GM23338 (cell line): ENCODE results near the gene SCN2B. TPM values are rescaled to one million over a fixed set of nuclear protein-coding genes. Genes with fewer than 3 reads are reported as not detected.

Experiments used
- ATAC-seq: fragments of 200-7000 bp; cut with Tn5 transposase; 3 replicates; pipeline ENCODE4 v1.9.1; 2020
- DNase-seq: peaks from one replicate; pipeline ENCODE4 v3.0.0-alpha.2; 2015; ENCODE audit warnings: low spot score
- H2AFZ ChIP-seq: fragments of 200-600 bp; sonication (generic); 2 replicates; pipeline ENCODE4 v1.8.0; 2016; ENCODE audit warnings: antibody characterized with exemption, mild to moderate bottlenecking, moderate library complexity
- H3F3A ChIP-seq: fragments of 200-600 bp; sonication (generic); replicated peaks from 2 replicates; pipeline ENCODE4 v1.8.0; 2017; ENCODE audit warnings: antibody characterized with exemption, mixed run types, low read depth
- H3K27ac ChIP-seq: fragments of 200-600 bp; sonication (generic); 2 replicates; pipeline ENCODE4 v1.6.1; 2016; ENCODE audit warnings: low read depth
- H3K27me3 ChIP-seq: fragments of 200-600 bp; sonication (generic); 2 replicates; pipeline ENCODE4 v1.8.0; 2016; ENCODE audit warnings: mild to moderate bottlenecking, mixed run types, moderate library complexity; ENCODE audit not compliant: insufficient read depth
- H3K36me3 ChIP-seq: fragments of 200-600 bp; sonication (generic); 2 replicates; pipeline ENCODE4 v1.8.0; 2016; ENCODE audit warnings: mild to moderate bottlenecking; ENCODE audit not compliant: insufficient read depth
- H3K4me1 ChIP-seq: fragments of 200-600 bp; sonication (generic); 2 replicates; pipeline ENCODE4 v1.8.0; 2016; ENCODE audit warnings: mild to moderate bottlenecking, moderate library complexity; ENCODE audit not compliant: insufficient read depth
- H3K4me2 ChIP-seq: fragments of 200-600 bp; sonication (generic); 2 replicates; pipeline ENCODE4 v1.7.1; 2017; ENCODE audit warnings: mixed run types
- H3K4me3 ChIP-seq: fragments of 200-600 bp; sonication (generic); 2 replicates; pipeline ENCODE4 v1.6.1; 2016; ENCODE audit warnings: mixed run types
- H3K79me2 ChIP-seq: fragments of 200-600 bp; sonication (generic); replicated peaks from 2 replicates; pipeline ENCODE4 v1.8.0; 2017; ENCODE audit warnings: mild to moderate bottlenecking; ENCODE audit not compliant: insufficient read depth
- H3K9me2 ChIP-seq: fragments of 200-600 bp; sonication (generic); 2 replicates; pipeline ENCODE4 v1.8.0; 2017; ENCODE audit not compliant: insufficient read depth
- H4K20me1 ChIP-seq: fragments of 200-600 bp; sonication (generic); replicated peaks from 2 replicates; pipeline ENCODE4 v1.8.0; 2017; ENCODE audit warnings: mild to moderate bottlenecking; ENCODE audit not compliant: insufficient read depth
- H3K27ac Mint-ChIP-seq: 2 replicates; pipeline ENCODE4 v1.8.0; 2020; ENCODE audit warnings: inconsistent platforms, mild to moderate bottlenecking, moderate library complexity, mixed read lengths
- H3K27me3 Mint-ChIP-seq: 3 replicates; pipeline ENCODE4 v1.8.0; 2022; ENCODE audit warnings: low read depth, mild to moderate bottlenecking, moderate library complexity, mixed read lengths, inconsistent platforms; ENCODE audit not compliant: insufficient read depth, poor library complexity
- H3K36me3 Mint-ChIP-seq: 3 replicates; pipeline ENCODE4 v1.8.0; 2021; ENCODE audit warnings: low read depth, mild to moderate bottlenecking, inconsistent platforms, moderate library complexity, mixed read lengths
- H3K4me1 Mint-ChIP-seq: 3 replicates; pipeline ENCODE4 v1.8.0; 2020; ENCODE audit warnings: mild to moderate bottlenecking, inconsistent platforms, mixed read lengths
- H3K4me3 Mint-ChIP-seq: 3 replicates; pipeline ENCODE4 v1.8.0; 2021; ENCODE audit warnings: moderate library complexity, mild to moderate bottlenecking, inconsistent platforms, mixed read lengths
- H3K9me3 Mint-ChIP-seq: 3 replicates; pipeline ENCODE4 v1.8.0; 2020; ENCODE audit warnings: moderate library complexity, mild to moderate bottlenecking, inconsistent platforms, mixed read lengths
- CREB1 ChIP-seq: fragments of 250-450 bp; sonication (Bioruptor Pico); IDR thresholded peaks from 2 replicates; pipeline ENCODE4 v1.5.0; 2020; ENCODE audit warnings: low read depth, mild to moderate bottlenecking, moderate library complexity
- EZH2phosphoT487 ChIP-seq: fragments of 200-600 bp; sonication (generic); IDR thresholded peaks from one replicate; pipeline ENCODE4 v1.8.1; 2018; ENCODE audit warnings: antibody characterized with exemption; ENCODE audit not compliant: unreplicated experiment
- JUNB ChIP-seq: IDR thresholded peaks from one replicate; pipeline ENCODE4 v1.6.1; 2016; ENCODE audit warnings: antibody characterized with exemption; ENCODE audit not compliant: unreplicated experiment
- NANOG ChIP-seq: IDR thresholded peaks from 2 replicates; pipeline ENCODE4 v1.6.1; 2016; ENCODE audit warnings: antibody characterized with exemption, borderline replicate concordance
- STAT1 ChIP-seq: IDR thresholded peaks from one replicate; pipeline ENCODE4 v1.6.1; 2016; ENCODE audit warnings: antibody characterized with exemption; ENCODE audit not compliant: unreplicated experiment
- ZNF114 ChIP-seq: fragments of 250-450 bp; sonication (Bioruptor Pico); IDR thresholded peaks from 2 replicates; pipeline ENCODE4 v1.5.0; 2020; ENCODE audit warnings: mild to moderate bottlenecking, moderate library complexity
- ZNF331 ChIP-seq: fragments of 250-450 bp; sonication (Bioruptor Pico); IDR thresholded peaks from 2 replicates; pipeline ENCODE4 v1.5.0; 2020; ENCODE audit warnings: low read depth, mild to moderate bottlenecking, moderate library complexity
- ZNF462 ChIP-seq: fragments of 250-450 bp; sonication (Bioruptor Pico); IDR thresholded peaks from 2 replicates; pipeline ENCODE4 v1.5.0; 2020; ENCODE audit warnings: mild to moderate bottlenecking, moderate library complexity
- polyA plus RNA-seq: library from polyadenylated mRNA; unstranded; fragments of >200 nt; fragmentation: Nextera tagmentation; extraction: Ambion mirVana; gene quantifications from 2 replicates; pipeline ENCODE4 v1.2.1, GENCODE V29; 2016
- total RNA-seq: library from RNA; depleted of rRNA; stranded (reverse); fragments of >200 nt; shearing (Covaris generic); gene quantifications from 2 replicates; pipeline ENCODE4 v1.2.3, GENCODE V29; 2014
- TF ChIP-seq, protein P1 (sequence below), 2 experiments: fragments of 200-600 bp in 1 of 2; sonication (generic) in 1 of 2; conservative IDR thresholded peaks; 2 replicates each; pipeline versions ENCODE4 v1.5.1 to v1.6.1; 2016 to 2017; ENCODE audit warnings: antibody characterized with exemption in 2 of 2, low read depth in 2 of 2, mild to moderate bottlenecking in 2 of 2, moderate library complexity in 1 of 2

The SCN2B gene
- total and polyA plus RNA-seq, 2 experiments from 2014 or later, result 0.03 TPM; not detected in 1

DNA sequence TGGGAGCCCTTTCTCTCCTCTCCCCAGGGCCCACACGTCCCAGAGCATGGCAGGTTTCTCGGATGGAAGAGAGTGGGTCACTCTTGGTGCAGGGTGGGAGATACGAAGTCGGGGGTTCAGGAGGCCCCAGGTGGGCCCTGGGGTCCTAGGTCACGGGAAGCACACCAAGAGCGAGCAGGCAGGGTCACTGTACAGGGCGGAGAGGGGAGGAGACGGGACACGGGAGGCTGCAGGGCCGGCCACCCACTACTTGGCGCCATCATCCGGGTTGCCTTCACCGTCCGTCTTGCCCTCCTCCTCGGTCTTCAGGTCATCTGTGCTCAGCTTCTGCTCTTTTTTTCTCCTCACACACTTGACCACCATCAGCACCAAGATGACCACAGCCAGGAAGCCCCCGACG lies 9.8 kb downstream of the SCN2B start (continued):
- no peak for TF ChIP-seq ZNF462 (CRISPR knock-in tag)

GRCh38 chr11:118164885-118165284 lies 11.6 kb downstream of the SCN2B start:
- peaks cover 32% of the 10 kb centered on the region for H3K27me3 ChIP-seq
- no peak overlapping the region for H3K27ac Mint-ChIP-seq
- no peak overlapping the region for H3K4me3 ChIP-seq
- no peaks in the 10 kb centered on the region for H3K36me3 Mint-ChIP-seq
- H3K36me3 ChIP-seq, result no peaks in the 10 kb centered on the region
- H3K4me2 ChIP-seq, result no peak overlapping the region
- no peak overlapping the region for H3K27ac ChIP-seq
- no peak overlapping the region for H2AFZ ChIP-seq
- no peaks in the 10 kb centered on the region for H3K79me2 ChIP-seq
- DNase-seq, result no peak
- H4K20me1 ChIP-seq, result no peaks in the 10 kb centered on the region; the same call in 1 of the 2 replicates
- H3K9me2 ChIP-seq, result no peaks in the 10 kb centered on the region
- H3F3A ChIP-seq, result no peaks in the 10 kb centered on the region
- H3K9me3 Mint-ChIP-seq, result no peaks in the 10 kb centered on the region
- no peaks in the 10 kb centered on the region for H3K4me1 ChIP-seq
- no peak overlapping the region for H3K4me3 Mint-ChIP-seq
- peak; percentile 26 for ATAC-seq
- H3K27me3 Mint-ChIP-seq, result peaks cover 15% of the 10 kb centered on the region
- peaks cover 9% of the 10 kb centered on the region; the same call in 2 of the 3 replicates for H3K4me1 Mint-ChIP-seq
- TF ChIP-seq NANOG (no peak), CREB1 (no peak), JUNB (no peak), ZNF114 (CRISPR knock-in tag) (no peak), STAT1 (no peak), ZNF331 (CRISPR knock-in tag) (no peak), ZNF462 (CRISPR knock-in tag) (no peak), EZH2phosphoT487 (no peak)
- TF ChIP-seq, protein P1, sequence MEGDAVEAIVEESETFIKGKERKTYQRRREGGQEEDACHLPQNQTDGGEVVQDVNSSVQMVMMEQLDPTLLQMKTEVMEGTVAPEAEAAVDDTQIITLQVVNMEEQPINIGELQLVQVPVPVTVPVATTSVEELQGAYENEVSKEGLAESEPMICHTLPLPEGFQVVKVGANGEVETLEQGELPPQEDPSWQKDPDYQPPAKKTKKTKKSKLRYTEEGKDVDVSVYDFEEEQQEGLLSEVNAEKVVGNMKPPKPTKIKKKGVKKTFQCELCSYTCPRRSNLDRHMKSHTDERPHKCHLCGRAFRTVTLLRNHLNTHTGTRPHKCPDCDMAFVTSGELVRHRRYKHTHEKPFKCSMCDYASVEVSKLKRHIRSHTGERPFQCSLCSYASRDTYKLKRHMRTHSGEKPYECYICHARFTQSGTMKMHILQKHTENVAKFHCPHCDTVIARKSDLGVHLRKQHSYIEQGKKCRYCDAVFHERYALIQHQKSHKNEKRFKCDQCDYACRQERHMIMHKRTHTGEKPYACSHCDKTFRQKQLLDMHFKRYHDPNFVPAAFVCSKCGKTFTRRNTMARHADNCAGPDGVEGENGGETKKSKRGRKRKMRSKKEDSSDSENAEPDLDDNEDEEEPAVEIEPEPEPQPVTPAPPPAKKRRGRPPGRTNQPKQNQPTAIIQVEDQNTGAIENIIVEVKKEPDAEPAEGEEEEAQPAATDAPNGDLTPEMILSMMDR (conservative IDR thresholded peaks at IDR 0.05; ENCODE audit: low read depth in 2 of 2), result no peak
